Endothelial cell of hepatic sinusoid (primary cell): ENCODE data around the gene KCNQ1.

Source experiments
- in situ Hi-C: cut with HindIII; loops from 2 replicates; pipeline ENCODE4 v1.10.0; 2017; ENCODE audit warnings: low sequenced_read_pairs

KCNQ1 gene

GRCh38 chr11:2838676-2839294 lies 394.0 kb downstream of the KCNQ1 start:
- in situ Hi-C loops, result no loop called here

- in situ Hi-C loops, result no loop called here
These were observed 394.7 kb downstream of the KCNQ1 start for GRCh38 chr11:2839395-2839943.

- in situ Hi-C loops, result no loop called here
These were observed 396.8 kb downstream of the KCNQ1 start for GRCh38 chr11:2841411-2842190.

- in situ Hi-C loops, result no loop called here
These were observed 398.1 kb downstream of the KCNQ1 start for GRCh38 chr11:2842876-2843275.

- in situ Hi-C loops, result no loop called here
These were observed 398.7 kb downstream of the KCNQ1 start for GRCh38 chr11:2843551-2843950.

GRCh38 chr11:2844116-2844842 lies 399.5 kb downstream of the KCNQ1 start:
- in situ Hi-C loops, result no loop called here

GRCh38 chr11:2844996-2845395 lies 400.2 kb downstream of the KCNQ1 start:
- in situ Hi-C loops, result no loop called here

- in situ Hi-C loops, result no loop called here
These were observed 401.2 kb downstream of the KCNQ1 start for GRCh38 chr11:2846056-2846455.

- in situ Hi-C loops, result no loop called here
These were observed 401.7 kb downstream of the KCNQ1 start for GRCh38 chr11:2846470-2846869.

- in situ Hi-C loops, result no loop called here
These were observed 402.8 kb downstream of the KCNQ1 start for GRCh38 chr11:2847561-2847960.

GRCh38 chr11:2848497-2848896 lies 403.7 kb downstream of the KCNQ1 start:
- in situ Hi-C loops, result no loop called here

GRCh38 chr11:2849994-2850770 lies 405.4 kb downstream of the KCNQ1 start:
- in situ Hi-C loops, result no loop called here

- in situ Hi-C loops, result no loop called here
These were observed 408.6 kb downstream of the KCNQ1 start for GRCh38 chr11:2853401-2853800.

GRCh38 chr11:2853997-2854560 lies 409.3 kb downstream of the KCNQ1 start:
- in situ Hi-C loops, result no loop called here

- in situ Hi-C loops, result no loop called here
These were observed 410.4 kb downstream of the KCNQ1 start for GRCh38 chr11:2855162-2855561.

- in situ Hi-C loops, result no loop called here
These were observed 412.5 kb downstream of the KCNQ1 start for GRCh38 chr11:2857276-2857675.

GRCh38 chr11:2857918-2858317 lies 413.1 kb downstream of the KCNQ1 start:
- in situ Hi-C loops, result no loop called here

- in situ Hi-C loops, result no loop called here
These were observed 414.3 kb downstream of the KCNQ1 start for GRCh38 chr11:2858995-2859698.

GRCh38 chr11:2859699-2860037 lies 414.9 kb downstream of the KCNQ1 start:
- in situ Hi-C loops, result no loop called here

GRCh38 chr11:2860636-2861035 lies 415.8 kb downstream of the KCNQ1 start:
- in situ Hi-C loops, result no loop called here
